Breast epithelium (tissue), 3 donors: ENCODE data around the gene LIN28A.
"Not testable (repeated sequence)": the region's sequence is repeated elsewhere in the genome, so short reads cannot be mapped to it uniquely, and the experiment has no call there.

Experiments used
- CTCF ChIP-seq, 3 donors: fragments of 450-650 bp; IDR thresholded peaks; one replicate each; pipeline ENCODE4 v1.5.1; 2016 to 2017; ENCODE audit warnings: antibody characterized with exemption in 3 of 3, mild to moderate bottlenecking in 3 of 3, moderate library complexity in 3 of 3
- POLR2A ChIP-seq: fragments of 450-650 bp; IDR thresholded peaks from one replicate; pipeline ENCODE4 v1.6.1; 2016; ENCODE audit warnings: antibody characterized with exemption, mild to moderate bottlenecking, moderate library complexity
- POLR2AphosphoS5 ChIP-seq, 3 donors: sonication (generic); formaldehyde crosslinking; IDR thresholded peaks; one replicate each; pipeline ENCODE4 v1.6.1; 2017; ENCODE audit warnings: antibody characterized with exemption in 3 of 3

GRCh38 chr1:26374361-26374760, 36.3 kb upstream of the LIN28A start:
- not testable (repeated sequence) for TF ChIP-seq POLR2AphosphoS5 (IDR thresholded peaks at IDR 0.05); CTCF (IDR thresholded peaks at IDR 0.05); POLR2A
